Right lobe of liver (tissue), 6 donors: Measurements from ENCODE around the gene CDKL4. TPM values are rescaled to one million over a fixed set of nuclear protein-coding genes. Genes with fewer than 3 reads are reported as not detected.

Experiments used
- ATAC-seq, 4 donors: fragments of 200-7000 bp; cut with Tn5 transposase; one replicate each; pipeline ENCODE4 v1.9.1; 2020; ENCODE audit warnings: mild to moderate bottlenecking in 4 of 4, moderate library complexity in 4 of 4
- DNase-seq, 3 donors: peaks; one replicate each; pipeline ENCODE4 v3.0.0-alpha.2; 2020
- H3K27ac ChIP-seq, 3 donors: fragments of 200-600 bp; one replicate each; pipeline ENCODE4 v1.8.0; 2022
- H3K27me3 ChIP-seq, 2 donors: fragments of 200-600 bp; one replicate each; pipeline ENCODE4 v1.8.0; 2022
- H3K36me3 ChIP-seq, 4 donors: fragments of 200-600 bp; sonication (generic) in 1 of 4; one replicate each; pipeline versions ENCODE4 v1.5.1 to v1.8.0; 2017 to 2022; ENCODE audit warnings: control low read depth in 1 of 4
- H3K4me1 ChIP-seq, 4 donors: fragments of 200-600 bp; sonication (generic) in 1 of 4; one replicate each; pipeline versions ENCODE4 v1.5.1 to v1.8.0; 2017 to 2022; ENCODE audit warnings: control low read depth in 1 of 4
- H3K4me3 ChIP-seq, 3 donors: fragments of 200-600 bp; one replicate each; pipeline ENCODE4 v1.8.0; 2022
- H3K9me3 ChIP-seq, 4 donors: fragments of 200-600 bp; sonication (generic) in 1 of 4; one replicate each; pipeline versions ENCODE4 v1.5.1 to v1.8.0; 2017 to 2022; ENCODE audit warnings: control low read depth in 1 of 4
- POLR2A ChIP-seq: fragments of 450-650 bp; IDR thresholded peaks from one replicate; pipeline ENCODE4 v1.6.1; 2017; ENCODE audit warnings: antibody characterized with exemption, mild to moderate bottlenecking
- WGBS: methylation state at CpG from one replicate; pipeline ENCODE4 v1.1.6; 2018; ENCODE audit warnings: low coverage, low lambda C conversion rate; ENCODE audit not compliant: insufficient coverage; ENCODE audit errors: missing lambda C conversion rate; 5-methylcytosine and 5-hydroxymethylcytosine counted together
- intact Hi-C, 2 donors: fragments of 100-400 bp; cut with DNase I; formaldehyde crosslinking; loops; one replicate each; pipeline versions ENCODE4 v1.11.2 to v1.14.1; 2022
- total RNA-seq, 6 experiments: library from RNA; depleted of rRNA in 2 of 6; stranded (reverse); fragments of >200 nt in 2 of 6; fragmentation: NEBNext Ultra II Directional in 3 of 6; extraction: Animal tissue kit (Norgen Biotek cat#: 25700) in 3 of 6; gene quantifications; one replicate each; pipeline versions ENCODE4 v1.1.0 to v1.2.4, GENCODE V29; 2016 to 2023
- TF ChIP-seq, protein P1 (sequence below), 4 donors: fragments of 200-600 bp in 3 of 4; fragments of 450-650 bp in 1 of 4; IDR thresholded peaks; one replicate each; pipeline versions ENCODE4 v1.5.1 to v1.8.0; 2016 to 2022; ENCODE audit warnings: antibody characterized with exemption in 4 of 4, mild to moderate bottlenecking in 2 of 4
- donor health status: DM: no; HTN: yes; CAD: no.
- donor health status: DM: no; HTN: no; CAD: no.
- donor health status: DM: no; HTN: no; CAD: no.
- donor health status: DM: no; HTN: yes; CAD: no.
- donor health status: DM: no; HTN: yes; CAD: no.

The CDKL4 gene
- total RNA-seq, 6 experiments from 2014 or later = 0.18 to 0.27 (median 0.25) TPM; not detected in 3

DNA sequence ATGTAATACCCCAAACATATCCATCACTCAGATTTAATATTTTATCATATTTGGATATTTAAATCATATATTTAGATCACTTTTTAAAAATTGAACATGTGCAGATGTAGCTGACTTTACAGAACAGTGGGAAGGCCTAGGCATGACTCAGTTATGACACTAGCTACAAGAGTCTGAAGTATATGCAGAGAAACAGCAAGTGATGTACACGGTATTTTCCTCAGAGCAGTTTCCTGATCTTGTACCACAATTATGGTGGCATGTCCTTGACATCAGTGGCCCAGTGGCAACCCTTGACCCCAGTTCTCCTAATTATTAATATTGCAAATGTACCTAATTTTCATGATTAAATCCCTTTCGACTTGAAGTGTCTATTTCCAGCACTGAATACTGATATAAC lies 28.2 kb downstream of the CDKL4 start:
- Histone ChIP-seq H3K9me3 (no peaks in the 10 kb centered on the region), H3K27me3 (no peaks in the 10 kb centered on the region), H3K27ac (no peak overlapping the region), H3K4me1 (no peaks in the 10 kb centered on the region), H3K4me3 (no peak overlapping the region), H3K36me3 (no peaks in the 10 kb centered on the region)
- WGBS = 52% methylated on average over 2 of the region's 2 CpGs
- ATAC-seq (no peak), DNase-seq (no peak)
- intact Hi-C loops = no loop called here
- TF ChIP-seq, protein P1, sequence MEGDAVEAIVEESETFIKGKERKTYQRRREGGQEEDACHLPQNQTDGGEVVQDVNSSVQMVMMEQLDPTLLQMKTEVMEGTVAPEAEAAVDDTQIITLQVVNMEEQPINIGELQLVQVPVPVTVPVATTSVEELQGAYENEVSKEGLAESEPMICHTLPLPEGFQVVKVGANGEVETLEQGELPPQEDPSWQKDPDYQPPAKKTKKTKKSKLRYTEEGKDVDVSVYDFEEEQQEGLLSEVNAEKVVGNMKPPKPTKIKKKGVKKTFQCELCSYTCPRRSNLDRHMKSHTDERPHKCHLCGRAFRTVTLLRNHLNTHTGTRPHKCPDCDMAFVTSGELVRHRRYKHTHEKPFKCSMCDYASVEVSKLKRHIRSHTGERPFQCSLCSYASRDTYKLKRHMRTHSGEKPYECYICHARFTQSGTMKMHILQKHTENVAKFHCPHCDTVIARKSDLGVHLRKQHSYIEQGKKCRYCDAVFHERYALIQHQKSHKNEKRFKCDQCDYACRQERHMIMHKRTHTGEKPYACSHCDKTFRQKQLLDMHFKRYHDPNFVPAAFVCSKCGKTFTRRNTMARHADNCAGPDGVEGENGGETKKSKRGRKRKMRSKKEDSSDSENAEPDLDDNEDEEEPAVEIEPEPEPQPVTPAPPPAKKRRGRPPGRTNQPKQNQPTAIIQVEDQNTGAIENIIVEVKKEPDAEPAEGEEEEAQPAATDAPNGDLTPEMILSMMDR (IDR thresholded peaks at IDR 0.05) = no peak
- TF ChIP-seq POLR2A = no peak

DNA sequence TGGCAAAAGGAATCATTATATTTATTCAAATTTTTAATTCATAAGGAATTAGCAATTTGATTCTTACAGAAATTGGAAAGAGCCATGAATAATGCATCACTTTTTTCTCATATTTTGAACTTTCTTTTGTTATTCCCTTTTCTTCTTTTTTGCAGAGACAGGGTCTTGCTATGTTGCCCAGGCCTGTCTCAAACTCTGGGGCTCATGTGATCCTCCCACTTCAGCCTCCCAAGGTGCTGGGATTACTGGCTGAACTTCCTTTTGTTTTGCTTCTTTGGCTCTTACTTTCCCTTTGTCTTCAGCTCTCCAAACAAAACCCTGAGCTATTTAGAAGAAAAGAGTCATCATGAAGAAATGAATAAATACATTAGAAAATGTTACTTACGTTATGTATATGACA lies 30.8 kb downstream of the CDKL4 start:
- 71% methylated on average over 1 of the region's 1 CpG for WGBS
- no peaks in the 10 kb centered on the region for H3K9me3 ChIP-seq
- TF ChIP-seq, protein P1 (IDR thresholded peaks at IDR 0.05) = no peak
- TF ChIP-seq POLR2A = no peak
- DNase-seq (no peak), ATAC-seq (no peak)
- H3K27ac ChIP-seq = no peak overlapping the region
- H3K27me3 ChIP-seq = no peaks in the 10 kb centered on the region
- H3K36me3 ChIP-seq = no peaks in the 10 kb centered on the region
- intact Hi-C loops = no loop called here
- H3K4me1 ChIP-seq = no peaks in the 10 kb centered on the region
- no peak overlapping the region for H3K4me3 ChIP-seq

DNA sequence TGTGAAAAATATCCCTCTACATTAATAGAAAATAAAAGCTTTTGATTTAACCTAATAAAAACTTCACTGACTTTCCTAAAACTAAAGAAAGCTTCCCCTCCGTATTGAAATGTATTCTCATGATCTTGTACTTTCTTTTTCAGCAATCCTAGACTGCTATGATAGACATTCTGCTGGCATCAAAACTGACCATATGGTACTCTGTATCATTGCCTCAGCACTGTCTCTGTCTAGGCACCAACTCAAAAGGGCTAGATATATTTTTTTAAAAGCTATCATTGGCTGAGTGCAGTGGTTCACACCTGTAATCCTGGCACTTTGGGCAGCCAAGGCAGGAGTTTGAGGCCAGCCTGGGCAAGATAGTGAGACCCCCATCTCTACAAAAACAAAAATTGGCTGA lies 32.9 kb downstream of the CDKL4 start:
- ATAC-seq (no peak), DNase-seq (no peak)
- Histone ChIP-seq H3K9me3 (no peaks in the 10 kb centered on the region), H3K27ac (no peak overlapping the region), H3K27me3 (no peaks in the 10 kb centered on the region), H3K4me1 (no peaks in the 10 kb centered on the region), H3K36me3 (no peaks in the 10 kb centered on the region), H3K4me3 (no peak overlapping the region)
- TF ChIP-seq POLR2A = no peak
- TF ChIP-seq, protein P1 (IDR thresholded peaks at IDR 0.05) = no peak
- WGBS = 71% methylated on average over 1 of the region's 1 CpG
- intact Hi-C loops = no loop called here

DNA sequence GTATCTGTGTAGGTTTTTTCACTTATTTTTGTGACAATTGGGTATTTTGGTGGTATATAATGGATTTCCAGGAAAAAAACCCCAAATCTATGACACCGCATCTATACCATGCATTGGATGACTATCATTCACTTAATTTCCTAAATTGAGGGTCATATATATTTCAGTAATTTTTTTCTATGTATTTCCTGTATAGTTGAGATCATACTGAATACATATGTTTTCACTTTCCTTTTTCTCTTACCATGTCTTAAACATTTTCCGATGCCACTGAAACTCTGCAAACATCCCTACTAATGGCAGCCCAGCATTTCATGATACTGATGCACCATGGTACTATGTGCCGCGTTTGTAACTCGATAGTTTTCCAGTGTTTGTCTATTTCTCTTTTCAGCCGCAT lies 40.4 kb downstream of the CDKL4 start:
- TF ChIP-seq, protein P1 (IDR thresholded peaks at IDR 0.05) = no peak
- TF ChIP-seq POLR2A = no peak

More for the DNA sequence above, 40.4 kb downstream of the CDKL4 start:
- H3K36me3 ChIP-seq = no peaks in the 10 kb centered on the region
- no peak for DNase-seq
- H3K4me1 ChIP-seq = no peaks in the 10 kb centered on the region
- no peak overlapping the region for H3K4me3 ChIP-seq
- intact Hi-C loops = no loop called here
- no peaks in the 10 kb centered on the region for H3K27me3 ChIP-seq
- no peak overlapping the region for H3K27ac ChIP-seq
- H3K9me3 ChIP-seq = no peaks in the 10 kb centered on the region
- WGBS = 89% methylated on average over 5 of the region's 6 CpGs
- ATAC-seq = no peak
